Stimulated activated CD4-positive, alpha-beta T cell treated with anti-CD3 and anti-CD28 coated beads, Interleukin-2, amount 100 ng/mL, for 24 hours (primary cell): ENCODE data around the gene COA1.
"Not testable (repeated sequence)": the region's sequence is repeated elsewhere in the genome, so short reads cannot be mapped to it uniquely, and the experiment has no call there.

Experiments used
- DNase-seq, 2 donors: peaks; one replicate each; pipeline ENCODE4 v3.0.0-alpha.2; 2020

COA1 gene

DNA sequence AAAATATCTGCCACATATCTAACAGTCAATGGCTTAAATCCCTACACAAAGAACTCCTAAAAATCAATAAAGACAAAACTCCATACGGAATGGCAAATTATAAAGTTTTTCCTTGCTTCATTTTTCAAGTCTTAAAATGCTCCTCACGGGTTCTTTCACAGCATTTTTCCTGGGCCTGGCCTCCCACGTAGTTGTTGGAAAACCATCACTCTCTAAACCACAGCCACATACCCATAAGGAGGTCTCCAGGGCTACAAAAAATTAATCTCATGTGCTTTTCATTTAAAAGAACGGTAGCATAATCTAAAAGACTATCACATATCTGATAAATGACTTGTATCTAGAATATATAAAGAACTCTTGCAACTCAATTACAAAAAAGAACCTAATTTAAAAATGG, 2.9 kb downstream of the COA1 start:
- DNase-seq: no peak

DNA sequence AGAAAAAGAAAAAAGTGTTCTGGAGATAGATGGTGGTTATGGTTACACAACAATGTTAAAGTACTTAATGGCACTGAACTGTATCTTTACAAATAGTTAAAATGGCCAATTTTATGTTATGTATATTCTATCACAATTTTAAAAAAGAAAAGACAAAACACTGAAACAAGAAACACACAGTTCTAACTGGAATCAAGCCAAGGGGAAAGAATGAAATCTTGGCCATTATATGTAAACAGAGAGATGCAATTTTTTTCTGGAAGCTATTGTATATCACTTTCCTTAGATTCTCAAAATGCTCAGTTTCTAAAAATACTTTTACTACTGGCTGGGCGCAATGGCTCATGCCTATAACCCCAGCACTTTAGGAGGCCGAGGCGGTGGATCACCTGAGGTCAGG, 4.1 kb downstream of the COA1 start:
- no peak for DNase-seq

DNA sequence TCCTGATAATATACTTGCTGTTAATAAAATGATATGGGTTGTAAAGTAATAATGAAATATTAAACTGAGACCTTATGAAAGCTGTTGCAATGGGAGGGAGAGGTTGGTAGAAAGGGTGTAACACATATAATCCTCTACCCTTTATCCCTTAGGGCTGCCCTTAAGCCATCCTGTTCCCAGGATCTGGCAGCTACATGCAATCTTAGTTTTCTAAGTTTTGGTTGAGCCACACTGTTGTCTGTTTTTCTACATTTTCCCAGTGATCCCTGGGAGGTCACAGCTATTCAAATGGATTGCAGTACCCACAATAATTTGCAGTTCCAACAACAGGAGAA, 6.3 kb downstream of the COA1 start:
- DNase-seq: no peak

DNA sequence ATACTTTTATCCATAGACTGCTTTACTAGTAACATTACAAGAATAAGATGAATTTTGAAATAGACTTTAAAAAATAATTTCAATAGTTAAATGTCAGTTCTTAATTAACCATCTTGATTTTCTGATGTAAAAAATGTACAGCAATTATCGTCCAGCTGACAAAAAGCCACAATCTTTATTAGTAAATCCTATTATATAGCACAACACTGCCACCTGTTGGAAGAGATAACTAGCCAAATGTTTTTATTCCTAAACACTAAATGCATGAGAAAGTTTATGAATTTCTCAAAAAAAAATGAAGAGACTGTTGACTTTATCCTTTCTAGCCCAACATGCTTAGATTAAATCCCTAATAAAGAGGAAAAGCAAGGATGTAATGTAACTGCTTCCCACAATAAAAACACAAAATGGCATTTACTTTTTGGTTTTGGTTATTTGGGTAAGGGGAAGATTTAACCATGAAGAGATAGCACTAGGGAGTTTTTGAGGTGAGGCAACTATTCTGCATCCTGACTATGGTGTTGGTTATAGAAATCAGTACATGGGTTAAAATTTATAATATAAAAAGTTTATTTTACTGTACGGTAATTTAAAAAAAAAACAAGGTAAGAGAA, 8.0 kb downstream of the COA1 start:
- no peak for DNase-seq

DNA sequence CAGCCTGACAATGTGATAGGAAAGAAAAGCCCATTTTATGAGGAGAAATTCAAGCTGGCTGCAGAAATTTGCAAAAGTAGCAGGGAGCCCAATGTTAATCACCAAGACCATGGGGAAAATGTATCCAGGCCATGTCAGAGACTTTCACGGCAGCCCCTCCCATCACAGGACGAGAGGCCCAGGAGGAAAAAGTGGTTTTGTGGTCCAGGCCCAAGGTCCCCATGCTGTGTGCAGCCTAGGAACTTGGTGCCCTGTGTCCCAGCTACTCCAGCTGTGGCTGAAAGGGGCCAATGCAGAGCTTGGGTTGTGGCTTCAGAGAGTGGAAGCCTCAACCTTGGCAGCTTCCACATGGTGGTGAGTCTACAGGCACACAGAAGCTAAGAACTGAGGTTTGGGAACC, 12.7 kb downstream of the COA1 start:
- DNase-seq: no peak

DNA sequence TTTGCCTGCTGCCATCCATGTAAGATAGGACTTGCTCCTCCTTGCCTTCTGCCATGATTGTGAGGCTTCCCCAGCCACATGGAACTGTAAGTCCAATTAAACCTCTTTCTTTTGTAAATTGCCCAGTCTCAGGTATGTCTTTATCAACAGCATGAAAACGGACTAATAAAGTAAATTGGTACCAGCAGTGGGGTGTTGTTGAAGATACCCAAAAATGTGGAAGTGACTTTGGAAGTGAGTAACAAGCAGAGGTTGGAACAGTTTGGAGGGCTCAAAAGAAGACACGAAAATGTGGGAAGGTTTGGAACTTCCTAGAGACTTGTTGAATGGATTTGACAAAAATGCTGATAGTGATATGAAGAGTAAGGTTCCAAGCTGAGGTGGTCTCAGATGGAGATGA, 13.4 kb downstream of the COA1 start:
- DNase-seq: not testable (repeated sequence)

DNA sequence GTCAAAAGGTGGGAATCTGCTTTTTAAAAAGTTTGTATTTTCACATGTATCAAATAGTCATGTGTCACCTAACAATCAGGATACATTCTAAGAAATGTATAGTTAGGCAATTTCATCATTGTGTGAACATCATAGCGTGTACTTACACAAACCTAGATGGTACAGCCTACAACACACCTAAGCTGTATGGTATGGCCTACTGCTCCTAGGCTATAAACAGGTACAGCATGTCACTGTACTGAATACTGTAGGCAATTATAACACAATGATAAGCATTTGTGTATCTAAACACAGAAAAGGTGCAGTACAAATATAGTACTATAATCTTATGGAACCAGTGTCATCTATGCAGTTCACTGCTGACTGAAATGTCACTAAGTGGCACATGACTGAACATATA, 17.8 kb downstream of the COA1 start:
- no peak for DNase-seq

DNA sequence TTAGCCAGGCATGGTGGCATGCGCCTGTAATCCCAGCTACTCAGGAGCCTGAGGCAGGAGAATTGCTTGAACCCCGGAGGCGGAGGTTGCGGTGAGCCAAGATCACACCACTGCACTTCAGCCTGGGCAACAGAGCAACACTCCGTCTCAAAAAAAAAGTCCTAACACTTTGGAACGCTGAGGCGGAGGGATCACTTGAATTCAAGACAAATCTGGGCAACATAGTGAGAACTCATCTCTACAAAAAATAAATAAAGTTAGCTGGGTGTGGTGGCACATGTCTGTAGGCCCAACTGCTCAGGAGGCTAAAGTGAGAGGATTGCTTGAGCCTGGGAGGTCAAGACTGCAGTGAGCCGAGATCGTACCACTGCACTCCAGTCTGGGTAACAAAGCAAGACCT, 21.3 kb downstream of the COA1 start:
- DNase-seq: not testable (repeated sequence)

DNA sequence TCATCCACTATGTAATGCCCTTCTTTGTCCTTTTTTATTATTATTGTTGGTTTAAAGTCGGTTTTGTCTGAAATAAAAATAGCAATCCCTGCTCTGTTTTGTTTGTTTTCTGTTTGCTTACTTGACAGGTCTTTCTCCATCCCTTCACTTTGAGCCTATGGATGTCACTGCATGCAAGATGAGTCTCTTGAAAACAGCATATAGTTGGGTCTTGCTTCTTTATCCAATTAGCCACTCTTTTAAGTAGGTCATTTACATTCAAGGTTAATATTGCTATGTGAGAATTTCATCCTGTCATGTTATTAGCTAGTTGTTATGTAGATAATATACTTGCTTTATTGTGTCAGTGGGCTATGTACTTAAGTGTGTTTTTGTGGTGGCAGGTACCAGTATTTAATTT, 25.8 kb downstream of the COA1 start:
- DNase-seq: no peak

DNA sequence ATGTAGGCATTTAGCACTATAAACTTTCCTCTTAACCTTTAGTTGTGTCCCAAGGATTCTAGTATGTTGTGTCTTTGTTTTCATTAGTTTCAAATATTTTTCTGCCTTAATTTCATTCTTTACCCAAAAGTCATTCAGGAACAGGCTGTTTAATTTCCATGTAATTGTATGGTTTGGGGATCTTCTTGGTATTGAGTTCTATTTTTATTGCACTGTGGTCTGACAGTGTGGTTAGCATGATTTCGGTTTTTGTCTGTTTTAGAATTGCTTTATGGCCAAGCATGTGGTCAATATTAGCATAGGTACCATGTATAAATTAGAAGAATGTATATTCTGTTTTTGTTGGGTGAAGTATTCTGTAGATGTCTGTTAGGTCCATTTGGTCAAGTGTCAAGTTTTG, 26.3 kb downstream of the COA1 start:
- DNase-seq: no peak

DNA sequence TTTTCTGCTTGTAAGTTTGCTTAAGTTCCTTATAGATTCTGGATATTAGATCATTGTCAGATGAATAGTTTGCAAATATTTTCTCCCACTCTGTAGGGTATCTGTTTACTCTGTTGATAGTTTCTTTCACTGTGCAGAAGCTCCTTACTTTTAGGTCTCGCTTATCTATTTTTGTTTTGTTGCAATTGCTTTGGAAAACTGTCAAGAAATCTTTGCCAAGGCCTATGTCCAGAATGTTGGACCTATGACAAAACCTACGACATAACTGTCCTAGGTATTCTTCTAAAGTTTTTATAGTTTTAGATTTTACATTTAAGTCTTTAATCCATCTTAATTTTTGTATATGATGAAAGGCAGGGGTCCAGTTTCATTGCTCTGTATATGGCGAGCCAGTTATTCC, 27.4 kb downstream of the COA1 start:
- DNase-seq: no peak

DNA sequence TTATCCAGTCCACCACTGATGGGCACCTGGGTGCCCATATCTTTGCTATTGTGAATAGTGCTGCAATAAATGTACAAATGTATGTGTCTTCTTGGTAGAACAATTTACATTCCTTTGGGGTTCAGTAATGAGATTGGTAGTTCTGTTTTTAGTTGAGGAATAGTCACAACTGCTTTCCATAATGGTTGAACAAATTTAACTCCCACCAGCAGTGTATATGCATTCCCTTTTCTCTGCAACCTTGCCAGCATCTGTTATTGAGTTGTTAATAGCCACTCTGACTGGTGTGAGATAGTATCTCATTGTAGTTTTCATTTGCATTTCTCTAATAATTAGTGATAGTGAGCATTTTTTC, 27.8 kb downstream of the COA1 start:
- no peak for DNase-seq

DNA sequence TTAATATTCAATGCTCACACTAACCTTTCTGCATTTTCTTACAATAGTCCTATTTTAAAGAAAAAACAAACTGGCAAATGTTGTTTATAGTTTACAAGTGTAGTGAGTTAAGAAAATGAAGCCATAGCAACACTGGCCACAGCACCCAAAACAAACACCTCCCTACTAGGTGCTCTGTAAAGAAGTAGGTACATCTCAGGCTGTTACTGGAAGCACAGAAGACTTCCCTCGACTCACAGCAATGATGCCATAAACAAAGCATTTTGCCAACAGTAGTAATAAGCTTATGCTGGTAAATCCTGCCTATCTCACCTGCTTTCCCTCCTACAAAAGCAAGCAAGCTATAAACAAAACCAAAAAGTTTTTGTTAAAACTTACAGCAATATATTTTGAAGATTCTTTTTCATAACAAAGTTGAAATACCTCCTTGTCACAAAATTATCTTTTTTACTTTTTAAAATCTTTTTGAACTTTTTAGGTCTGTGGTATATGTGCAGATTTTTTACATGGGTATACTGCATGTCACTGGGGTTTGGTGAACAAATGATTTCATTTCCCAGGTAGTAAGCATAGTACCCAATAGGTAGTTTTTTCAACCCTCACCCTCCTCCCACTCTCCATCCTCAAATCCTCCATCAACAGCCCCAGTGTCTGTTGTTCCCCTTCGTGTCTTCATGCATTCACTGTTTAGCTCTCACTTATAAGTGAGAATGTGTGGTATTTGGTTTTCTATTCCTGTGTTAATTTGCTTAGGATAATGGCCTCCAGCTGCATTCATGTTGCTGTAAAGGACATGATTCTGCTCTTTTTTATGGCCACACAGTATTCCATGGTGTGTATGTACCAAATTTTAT, 28.4 kb downstream of the COA1 start:
- DNase-seq: no peak

DNA sequence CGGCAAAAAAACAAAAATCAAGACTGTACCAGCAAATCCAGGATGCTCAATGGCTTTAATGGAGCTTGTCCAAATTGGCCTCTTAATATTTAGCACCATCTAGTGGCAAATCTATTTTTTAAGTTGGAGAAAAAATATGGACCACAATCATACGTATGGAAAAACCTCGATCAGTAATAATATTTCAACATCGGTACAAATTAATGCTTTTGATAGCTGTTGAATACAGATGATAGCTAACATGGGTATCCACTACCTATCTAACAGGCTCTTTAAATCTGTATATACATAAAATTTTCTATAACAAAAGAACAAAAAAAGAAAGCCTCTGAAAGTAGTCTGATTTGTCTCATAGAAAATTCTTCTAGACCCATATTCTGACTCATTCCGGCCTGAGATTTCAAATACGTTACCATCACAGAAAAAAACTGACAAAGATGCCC, 29.2 kb downstream of the COA1 start:
- no peak for DNase-seq

DNA sequence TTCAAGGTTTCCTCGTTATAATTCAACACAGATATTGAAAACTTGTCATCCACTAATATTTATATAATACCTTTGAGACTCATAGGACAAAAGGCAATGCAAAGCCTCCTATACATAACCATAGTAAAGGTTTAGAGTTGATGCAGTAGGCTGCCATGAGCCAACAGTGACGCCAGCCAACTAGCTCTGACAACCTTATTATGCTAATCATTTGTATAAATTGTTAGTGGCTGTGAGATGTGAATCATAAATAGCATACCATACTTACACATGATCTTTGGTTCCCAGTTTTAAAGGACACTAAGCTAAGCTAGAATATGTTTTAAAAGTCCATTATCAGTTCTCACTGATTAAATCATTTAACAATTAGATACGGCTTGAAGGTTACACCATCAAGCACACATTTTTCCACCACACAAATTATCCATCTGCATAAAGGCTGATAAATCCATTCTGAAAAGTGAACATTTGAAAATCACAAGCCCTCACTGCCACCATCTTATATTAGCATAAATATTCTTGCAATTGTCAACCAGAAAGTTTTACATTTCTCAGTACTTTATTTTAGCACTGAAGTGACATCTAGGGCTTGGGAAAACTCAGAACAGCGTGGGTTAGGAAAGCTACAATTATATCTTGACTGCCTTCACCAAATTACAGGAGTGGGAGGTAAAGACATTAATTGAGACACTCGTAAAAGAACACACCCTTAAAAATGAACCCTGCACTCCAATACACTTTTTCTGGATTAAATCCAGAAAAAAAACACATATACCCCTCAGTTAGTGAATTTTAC, 30.7 kb downstream of the COA1 start:
- no peak for DNase-seq

DNA sequence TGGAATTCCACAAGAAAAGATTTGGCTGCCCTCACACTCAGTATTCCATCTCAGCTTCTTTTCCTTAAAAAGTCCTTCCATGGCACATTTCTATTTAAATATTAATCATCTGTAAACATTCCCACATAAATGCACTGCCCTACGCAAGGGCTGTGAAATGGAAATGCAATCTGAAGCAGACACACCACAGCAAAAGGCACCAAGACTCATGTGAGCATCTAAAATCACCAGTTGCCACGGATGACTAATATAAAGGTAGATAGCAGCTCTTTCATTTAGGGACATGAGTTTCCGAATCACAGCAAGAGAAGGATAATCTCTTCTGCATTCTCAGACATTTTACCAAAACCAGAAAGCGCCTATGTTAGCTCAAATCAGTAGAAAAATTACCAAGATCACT, 31.6 kb downstream of the COA1 start:
- no peak for DNase-seq

DNA sequence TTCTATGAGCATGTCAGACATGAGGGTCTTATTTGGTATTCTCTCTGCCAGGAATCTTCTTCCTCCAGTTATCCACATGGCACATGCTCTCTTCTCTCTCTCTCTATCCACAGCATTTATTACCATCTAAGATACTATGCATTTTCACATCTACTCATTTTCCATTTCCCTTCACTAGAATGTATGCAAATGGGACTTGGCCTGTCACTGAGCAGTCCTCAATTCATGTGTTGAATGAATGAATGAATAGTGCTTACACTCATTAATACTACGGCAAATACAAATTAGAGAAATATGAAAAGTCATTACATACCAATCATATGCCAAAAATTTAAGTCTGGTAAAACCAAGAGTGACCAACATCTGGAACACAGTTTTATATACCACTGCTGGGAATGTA, 34.0 kb downstream of the COA1 start:
- DNase-seq: no peak

DNA sequence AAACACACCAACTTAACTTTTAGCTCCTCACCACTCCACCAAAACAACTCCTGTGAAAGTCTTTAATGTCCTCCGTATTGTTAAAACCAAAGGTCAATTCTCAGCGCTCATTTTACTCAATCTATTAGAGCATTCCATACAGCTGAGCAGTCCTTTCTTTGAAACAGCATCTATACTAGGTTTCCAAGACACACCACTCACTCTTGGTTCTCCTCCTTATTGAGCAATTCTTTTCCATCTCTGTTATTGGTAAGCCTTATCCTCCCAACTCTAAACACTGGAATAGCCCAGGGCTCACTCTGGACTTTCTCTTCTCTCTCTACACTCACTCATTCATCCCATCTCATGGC, 34.9 kb downstream of the COA1 start:
- DNase-seq: no peak

DNA sequence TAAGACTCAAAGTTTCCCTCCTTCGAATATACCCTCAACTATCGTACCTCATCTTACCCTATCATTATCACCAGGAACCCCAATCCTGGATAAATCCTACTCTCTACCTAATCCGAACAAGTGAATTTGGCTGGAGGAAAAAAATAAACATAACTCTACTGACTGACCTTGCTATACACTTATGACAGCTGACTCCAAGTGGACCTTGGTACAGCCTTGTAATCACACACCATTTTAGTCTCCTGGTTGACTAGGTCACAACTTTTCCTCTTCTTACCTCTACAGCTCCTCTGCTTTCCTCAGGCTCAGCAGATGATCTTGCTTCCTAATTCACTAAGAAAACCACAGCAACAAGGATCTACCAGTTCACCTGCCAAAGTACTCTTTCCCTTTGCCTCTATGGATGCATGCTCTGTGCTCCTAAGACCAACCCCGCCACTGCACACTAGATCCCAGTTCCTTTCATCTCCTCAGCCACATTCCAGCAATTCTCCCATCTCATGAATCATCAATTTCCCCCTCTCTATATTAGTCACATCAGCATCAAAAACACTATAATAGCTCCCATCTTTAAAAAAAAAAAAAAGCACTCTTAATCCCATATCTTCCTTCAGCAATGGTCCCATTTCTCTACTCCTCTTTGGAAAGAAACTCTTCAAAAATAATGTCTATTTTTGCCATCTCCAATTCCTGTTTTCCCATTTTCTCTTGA, 35.5 kb downstream of the COA1 start:
- no peak for DNase-seq

DNA sequence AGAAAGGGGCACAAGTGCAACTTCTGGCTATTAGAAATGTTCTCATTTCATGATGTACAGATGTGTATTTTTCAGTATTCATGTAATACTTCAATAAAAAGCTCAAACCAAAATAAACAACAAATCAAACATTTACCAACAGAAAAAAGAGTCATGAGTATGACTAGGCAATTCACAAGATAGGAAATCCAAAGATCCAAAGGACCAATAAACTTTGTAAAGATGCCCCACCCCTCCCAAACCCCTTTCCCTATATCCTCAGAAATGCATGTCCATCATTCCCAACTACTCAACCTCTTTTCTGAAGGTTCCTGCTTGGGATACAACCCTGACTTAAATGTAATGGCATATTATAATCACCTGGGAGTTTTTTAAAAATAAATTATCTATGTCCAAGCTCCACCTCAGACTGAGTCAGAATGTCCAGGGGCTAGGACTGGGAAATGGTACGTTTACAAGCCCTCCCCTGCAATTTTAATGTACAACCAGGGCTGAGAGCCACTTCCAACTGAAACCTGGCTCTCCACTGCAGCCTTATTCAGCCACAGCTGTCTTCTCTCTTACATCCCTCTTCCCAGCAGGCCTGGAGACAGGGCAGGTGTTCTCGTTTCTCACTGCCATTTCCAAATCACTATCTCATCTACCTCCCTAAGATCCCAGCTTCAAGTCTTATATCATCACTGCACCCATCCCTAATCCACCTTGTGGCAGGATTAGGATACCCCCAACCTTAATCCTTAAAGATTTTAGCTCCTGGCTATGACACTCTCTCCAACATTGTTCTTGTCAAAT, 36.5 kb downstream of the COA1 start:
- DNase-seq: no peak

DNA sequence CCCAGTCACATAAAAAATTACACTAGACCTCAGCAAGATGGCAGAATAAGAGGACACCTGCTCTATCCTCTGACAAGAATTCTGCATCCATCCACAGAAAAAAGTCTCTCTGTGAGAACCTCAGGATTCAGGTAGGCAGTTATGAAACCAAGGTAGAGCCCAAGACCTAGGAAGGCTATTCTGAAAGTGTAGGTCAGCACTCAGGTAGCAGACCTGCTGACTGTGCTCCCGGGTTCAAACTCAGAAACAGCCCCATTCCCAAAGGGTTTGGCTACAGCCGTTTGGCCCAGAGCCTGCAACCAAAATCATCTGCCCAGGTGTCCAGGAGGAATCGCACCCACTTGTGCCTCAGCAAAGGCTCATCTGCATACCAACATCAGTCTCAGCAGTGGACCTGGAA, 37.7 kb downstream of the COA1 start:
- no peak for DNase-seq

DNA sequence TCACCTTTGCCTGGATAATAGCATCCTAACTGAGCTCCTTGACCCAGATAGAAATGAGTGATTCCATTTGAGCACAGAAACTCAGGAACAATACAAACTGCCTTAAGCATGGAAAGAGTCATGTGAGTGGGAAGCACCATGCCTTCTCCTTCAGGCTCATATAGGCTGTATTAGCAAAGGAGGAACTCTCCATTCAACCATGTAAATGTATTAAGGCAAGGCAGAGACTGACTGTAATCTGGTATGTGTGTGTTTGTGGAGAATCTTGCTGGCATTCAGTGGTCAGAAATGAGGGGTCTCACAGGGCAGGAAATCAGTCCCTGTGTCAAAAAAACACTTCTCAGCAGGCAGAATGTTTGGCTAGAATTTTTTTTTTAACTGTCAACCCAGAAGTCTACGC, 40.2 kb downstream of the COA1 start:
- DNase-seq: no peak

DNA sequence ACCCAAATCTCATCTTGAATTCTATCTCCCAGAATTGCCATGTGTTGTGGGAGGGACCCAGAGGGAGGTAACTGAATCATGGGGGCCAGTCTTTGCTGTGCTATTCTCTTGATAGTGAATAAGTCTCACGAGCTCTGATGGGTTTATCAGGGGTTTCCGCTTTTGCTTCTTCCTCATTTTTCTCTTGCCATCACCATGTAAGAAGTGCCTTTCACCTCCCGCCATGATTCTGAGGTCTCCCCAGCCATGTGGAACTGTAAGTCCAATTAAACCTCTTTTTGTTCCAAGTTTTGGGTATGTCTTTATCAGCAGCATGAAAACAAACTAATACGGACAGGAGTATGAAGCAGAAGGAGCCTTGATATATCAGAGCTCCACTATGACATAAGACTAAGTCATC, 41.5 kb downstream of the COA1 start:
- DNase-seq: not testable (repeated sequence)
